Suppressor macrophage treated with lipopolysaccharide for 1 hour (primary cell): ENCODE data around the gene UBE2E1.
A peak's percentile ranks its signal among the peaks of the same experiment; 100 is the strongest.

Experiments
- DNase-seq, 3 donors: peaks; one replicate each; pipeline ENCODE4 v3.0.0-alpha.2; 2020 to 2022

UBE2E1 gene

GRCh38 chr3:23805633-23806533 lies at the start of gene UBE2E1:
Gene UBE2E1, plus strand, starts transcription at chr3:23805955. Its CDS starts 1,315 bp downstream, at chr3:23807270.
- DNase-seq: peak; percentile 88 to 90 (median 89)

- DNase-seq: no peak
These were observed 49.4 kb upstream of the UBE2E1 start for GRCh38 chr3:23756206-23756840.

GRCh38 chr3:23758253-23758838 lies 47.4 kb upstream of the UBE2E1 start:
- no peak for DNase-seq

- DNase-seq: no peak
These were observed 45.4 kb upstream of the UBE2E1 start for GRCh38 chr3:23760325-23760724.

- no peak for DNase-seq
These were observed 44.8 kb upstream of the UBE2E1 start for GRCh38 chr3:23760871-23761373.

GRCh38 chr3:23761440-23761896 lies 44.3 kb upstream of the UBE2E1 start:
- peak; percentile 53 to 64 (median 62) for DNase-seq

- DNase-seq: no peak
These were observed 43.5 kb upstream of the UBE2E1 start for GRCh38 chr3:23762214-23762613.

GRCh38 chr3:23762759-23763477 lies 42.8 kb upstream of the UBE2E1 start:
- peak in 1 of 3 donors; percentile 34 for DNase-seq

- no peak for DNase-seq
These were observed 41.3 kb upstream of the UBE2E1 start for GRCh38 chr3:23764407-23764806.

GRCh38 chr3:23767546-23767945 lies 38.2 kb upstream of the UBE2E1 start:
- DNase-seq: no peak

- no peak for DNase-seq
These were observed 30.4 kb upstream of the UBE2E1 start for GRCh38 chr3:23775254-23775909.

- peak; percentile 73 to 89 (median 84) for DNase-seq
These were observed 29.3 kb upstream of the UBE2E1 start for GRCh38 chr3:23776352-23776891.

- no peak for DNase-seq
These were observed 27.3 kb upstream of the UBE2E1 start for GRCh38 chr3:23778446-23778845.

GRCh38 chr3:23779841-23780240 lies 25.9 kb upstream of the UBE2E1 start:
- DNase-seq: no peak

GRCh38 chr3:23781051-23781450 lies 24.7 kb upstream of the UBE2E1 start:
- DNase-seq: peak; percentile 82 to 91 (median 87)

GRCh38 chr3:23781871-23782270 lies 23.9 kb upstream of the UBE2E1 start:
- no peak for DNase-seq

- no peak for DNase-seq
These were observed 20.6 kb upstream of the UBE2E1 start for GRCh38 chr3:23785097-23785645.

GRCh38 chr3:23785882-23786281 lies 19.9 kb upstream of the UBE2E1 start:
- no peak for DNase-seq

GRCh38 chr3:23791678-23792077 lies 14.1 kb upstream of the UBE2E1 start:
- no peak for DNase-seq

GRCh38 chr3:23793528-23794134 lies 12.1 kb upstream of the UBE2E1 start:
- no peak for DNase-seq

- DNase-seq: peak; percentile 44 to 67 (median 57)
These were observed 10.7 kb upstream of the UBE2E1 start for GRCh38 chr3:23795096-23795495.
